ENCODE results near the gene FAM53B.

Gene FAM53B

DNA sequence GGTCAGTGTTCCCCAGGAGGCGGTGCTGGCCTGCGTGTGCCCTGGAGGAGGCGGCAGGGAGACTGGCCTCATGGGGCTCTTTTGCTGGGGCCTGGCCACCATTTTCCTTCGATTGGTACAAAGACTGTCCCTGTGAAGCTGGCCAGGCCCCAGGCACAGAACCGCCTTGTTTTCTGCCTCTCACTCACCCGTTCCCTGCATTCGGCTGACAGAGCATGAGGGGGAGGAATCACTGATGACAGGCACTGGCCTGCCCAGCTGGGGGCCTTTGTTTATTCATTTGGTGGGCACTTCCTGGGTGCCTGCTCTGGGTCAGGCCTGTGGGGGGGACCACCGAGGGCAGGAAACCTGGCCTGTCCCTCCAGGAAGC is 139.2 kb downstream of the FAM53B start:
- WGBS, 2 experiments = 79% methylated on average over 8 of the region's 8 CpGs
- H3K27ac ChIP-seq (ENCODE audit: insufficient read depth, low read depth, low read length, poor library complexity, severe bottlenecking) = no peak overlapping the region
- no peaks in the 10 kb centered on the region for H3K9me3 ChIP-seq (ENCODE audit: control insufficient read depth, low read length)

DNA sequence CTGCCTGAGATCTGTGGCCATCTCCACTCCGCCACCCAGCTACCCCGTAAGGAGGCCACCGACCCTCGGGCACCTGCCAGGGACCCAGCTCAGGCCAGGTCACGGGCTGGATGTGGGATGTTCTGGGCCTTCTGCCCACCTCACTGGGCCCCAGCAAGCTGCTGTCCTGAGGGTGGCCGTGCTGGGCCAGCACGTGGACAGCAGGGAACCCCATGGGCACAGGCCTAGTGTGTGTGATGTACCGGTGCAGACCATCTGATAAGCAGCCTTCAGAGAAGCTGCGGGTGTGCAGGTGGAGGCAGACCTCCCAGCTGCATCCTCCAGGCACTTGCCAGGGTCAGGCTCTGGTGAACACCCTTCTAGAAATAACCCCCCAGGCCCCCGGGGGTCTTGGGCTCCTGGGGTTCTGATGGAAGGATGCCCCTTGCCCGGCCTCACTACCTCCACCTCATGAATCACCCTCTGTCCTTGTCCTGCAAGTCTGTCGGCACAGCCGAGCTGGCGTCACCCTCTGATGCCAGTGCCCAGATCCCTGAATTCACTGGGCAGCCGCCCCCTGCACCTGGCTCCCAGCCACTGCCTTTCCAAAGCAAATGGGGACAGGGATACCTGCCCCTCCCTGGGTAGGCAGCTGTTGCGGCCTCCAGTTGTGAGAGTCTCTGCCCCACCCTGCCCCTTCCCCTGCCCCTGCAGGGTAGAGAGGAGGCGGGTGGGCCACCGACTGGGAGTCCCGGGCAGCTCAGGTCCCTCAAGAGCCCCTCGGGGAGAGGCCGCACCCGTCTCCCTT is 139.8 kb downstream of the FAM53B start:
- peaks cover 11% of the 10 kb centered on the region for H3K4me1 ChIP-seq (ENCODE audit: control insufficient read depth, insufficient read depth, low read length)
- H3K27me3 ChIP-seq (ENCODE audit: control insufficient read depth, insufficient read depth, low read length, poor library complexity, severe bottlenecking) = no peaks in the 10 kb centered on the region
- no peaks in the 10 kb centered on the region for H3K36me3 ChIP-seq (ENCODE audit: control insufficient read depth, insufficient read depth, low read length)
- no peak overlapping the region for H3K27ac ChIP-seq (ENCODE audit: insufficient read depth, low read depth, low read length, poor library complexity, severe bottlenecking)
- no peak overlapping the region for H3K4me3 ChIP-seq (ENCODE audit: insufficient read depth, low read depth, low read length)
- 94 to 95% methylated on average over 22 of the region's 22 CpGs for WGBS, 2 experiments
- H3K9me3 ChIP-seq (ENCODE audit: control insufficient read depth, low read length) = no peaks in the 10 kb centered on the region

More for the DNA sequence above, 139.2 kb downstream of the FAM53B start:
- Histone ChIP-seq H3K36me3 (ENCODE audit: control insufficient read depth, insufficient read depth, low read length) (no peaks in the 10 kb centered on the region), H3K4me1 (ENCODE audit: control insufficient read depth, insufficient read depth, low read length) (peaks cover 11% of the 10 kb centered on the region), H3K4me3 (ENCODE audit: insufficient read depth, low read depth, low read length) (no peak overlapping the region), H3K27me3 (ENCODE audit: control insufficient read depth, insufficient read depth, low read length, poor library complexity, severe bottlenecking) (no peaks in the 10 kb centered on the region)

DNA sequence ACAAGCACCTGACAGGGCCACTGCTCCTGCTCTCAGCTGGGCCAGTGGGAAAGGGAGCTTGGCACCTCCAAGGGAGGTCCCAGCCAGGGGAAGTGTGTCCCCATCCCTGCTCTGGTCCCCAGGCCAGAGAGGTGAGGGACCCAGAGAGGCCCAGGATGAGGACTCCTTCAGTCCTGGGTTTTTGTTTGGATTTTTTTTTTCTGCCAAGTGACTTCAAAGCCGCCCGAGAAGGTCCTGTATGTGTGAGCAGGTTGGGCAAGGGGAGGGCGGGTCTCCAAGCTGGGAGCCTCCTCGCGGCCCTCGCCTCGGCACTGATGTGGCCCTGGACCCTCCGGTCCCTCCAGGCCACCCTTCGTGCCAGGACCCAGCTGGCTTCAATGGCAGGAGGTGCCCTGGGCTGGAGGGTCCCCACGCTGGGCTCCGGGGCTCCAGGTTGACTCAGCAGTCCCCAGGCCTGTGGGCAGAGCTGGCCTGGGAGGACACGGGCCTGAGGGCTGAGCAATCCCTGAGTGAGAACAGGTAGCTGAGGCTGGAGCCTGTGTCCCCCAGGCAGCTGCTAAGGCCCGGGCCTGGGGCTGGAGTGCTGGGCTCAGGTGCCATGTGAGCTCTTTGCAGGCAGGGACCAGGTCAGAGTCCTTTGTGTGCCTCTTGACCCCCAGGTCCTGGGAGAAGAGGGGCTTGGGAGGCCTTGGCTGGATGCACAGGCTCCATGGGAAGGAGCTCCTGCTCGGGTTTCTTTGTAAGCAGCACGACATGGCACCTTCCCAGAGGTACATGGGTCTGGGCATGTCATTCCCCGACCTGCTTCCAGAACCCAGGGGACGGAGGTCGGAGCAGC is 140.6 kb downstream of the FAM53B start:
- H3K27ac ChIP-seq (ENCODE audit: insufficient read depth, low read depth, low read length, poor library complexity, severe bottlenecking) = no peak overlapping the region
- no peaks in the 10 kb centered on the region for H3K27me3 ChIP-seq (ENCODE audit: control insufficient read depth, insufficient read depth, low read length, poor library complexity, severe bottlenecking)
- no peaks in the 10 kb centered on the region for H3K9me3 ChIP-seq (ENCODE audit: control insufficient read depth, low read length)
- no peak overlapping the region for H3K4me3 ChIP-seq (ENCODE audit: insufficient read depth, low read depth, low read length)
- WGBS, 2 experiments = 87 to 89% methylated on average over 18 of the region's 18 CpGs
- peaks cover 11% of the 10 kb centered on the region for H3K4me1 ChIP-seq (ENCODE audit: control insufficient read depth, insufficient read depth, low read length)
- no peaks in the 10 kb centered on the region for H3K36me3 ChIP-seq (ENCODE audit: control insufficient read depth, insufficient read depth, low read length)

DNA sequence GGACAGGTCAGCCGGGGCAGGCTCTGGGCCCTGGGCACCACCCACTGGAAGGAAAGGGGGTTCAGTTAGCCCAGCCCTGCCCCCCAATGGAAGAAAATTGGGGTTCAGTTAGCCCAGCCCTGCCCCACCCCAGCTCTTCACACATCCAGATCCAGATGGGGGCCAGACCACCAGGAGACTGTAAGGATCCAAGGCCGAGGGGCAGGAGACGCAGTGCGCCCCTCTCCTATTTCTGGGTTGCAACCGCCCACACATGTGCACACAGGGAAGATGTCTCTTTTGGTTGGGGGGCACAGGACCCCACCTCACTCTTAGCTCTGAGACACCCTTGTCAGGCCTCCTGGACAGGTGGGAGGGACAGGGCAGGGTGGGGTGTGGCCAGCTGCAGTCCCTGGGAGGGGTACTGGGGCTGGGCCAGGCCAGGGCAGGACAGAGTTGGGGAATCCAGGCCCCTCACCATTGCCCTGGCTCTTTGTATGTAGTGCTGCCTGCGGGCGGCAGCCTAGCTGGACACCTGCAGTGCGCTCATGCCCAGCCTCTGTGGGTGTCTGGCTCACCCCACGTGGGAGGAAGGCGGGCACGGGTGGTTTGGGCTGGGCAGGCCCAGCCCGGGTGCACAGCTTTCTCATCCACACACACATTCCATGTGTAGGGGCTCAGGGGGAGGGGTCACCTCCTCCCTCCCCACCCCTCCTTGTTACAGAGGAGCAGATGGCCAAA is 141.4 kb downstream of the FAM53B start:
- no peaks in the 10 kb centered on the region for H3K9me3 ChIP-seq (ENCODE audit: control insufficient read depth, low read length)
- no peaks in the 10 kb centered on the region for H3K27me3 ChIP-seq (ENCODE audit: control insufficient read depth, insufficient read depth, low read length, poor library complexity, severe bottlenecking)
- H3K4me3 ChIP-seq (ENCODE audit: insufficient read depth, low read depth, low read length) = no peak overlapping the region
- no peaks in the 10 kb centered on the region for H3K36me3 ChIP-seq (ENCODE audit: control insufficient read depth, insufficient read depth, low read length)
- 92% methylated on average over 12 of the region's 12 CpGs for WGBS, 2 experiments
- H3K4me1 ChIP-seq (ENCODE audit: control insufficient read depth, insufficient read depth, low read length) = peaks cover 11% of the 10 kb centered on the region
- no peak overlapping the region for H3K27ac ChIP-seq (ENCODE audit: insufficient read depth, low read depth, low read length, poor library complexity, severe bottlenecking)

- no peak overlapping the region for H3K4me3 ChIP-seq (ENCODE audit: insufficient read depth, low read depth, low read length)
- no peaks in the 10 kb centered on the region for H3K27me3 ChIP-seq (ENCODE audit: control insufficient read depth, insufficient read depth, low read length, poor library complexity, severe bottlenecking)
- H3K36me3 ChIP-seq (ENCODE audit: control insufficient read depth, insufficient read depth, low read length) = no peaks in the 10 kb centered on the region
- WGBS, 2 experiments = 95% methylated on average over 12 of the region's 12 CpGs
- H3K4me1 ChIP-seq (ENCODE audit: control insufficient read depth, insufficient read depth, low read length) = peaks cover 10% of the 10 kb centered on the region
- H3K9me3 ChIP-seq (ENCODE audit: control insufficient read depth, low read length) = no peaks in the 10 kb centered on the region
- H3K27ac ChIP-seq (ENCODE audit: insufficient read depth, low read depth, low read length, poor library complexity, severe bottlenecking) = no peak overlapping the region
Measured at GRCh38 chr10:124602121-124602561, 142.0 kb downstream of the FAM53B start.

- H3K4me1 ChIP-seq (ENCODE audit: control insufficient read depth, insufficient read depth, low read length) = peaks cover 4% of the 10 kb centered on the region
- no peaks in the 10 kb centered on the region for H3K27me3 ChIP-seq (ENCODE audit: control insufficient read depth, insufficient read depth, low read length, poor library complexity, severe bottlenecking)
- no peaks in the 10 kb centered on the region for H3K9me3 ChIP-seq (ENCODE audit: control insufficient read depth, low read length)
- H3K4me3 ChIP-seq (ENCODE audit: insufficient read depth, low read depth, low read length) = no peak overlapping the region
- no peak overlapping the region for H3K27ac ChIP-seq (ENCODE audit: insufficient read depth, low read depth, low read length, poor library complexity, severe bottlenecking)
- WGBS, 2 experiments = 94 to 95% methylated on average over 29 of the region's 29 CpGs
- no peaks in the 10 kb centered on the region for H3K36me3 ChIP-seq (ENCODE audit: control insufficient read depth, insufficient read depth, low read length)
Measured at GRCh38 chr10:124601431-124602120, 142.6 kb downstream of the FAM53B start.

DNA sequence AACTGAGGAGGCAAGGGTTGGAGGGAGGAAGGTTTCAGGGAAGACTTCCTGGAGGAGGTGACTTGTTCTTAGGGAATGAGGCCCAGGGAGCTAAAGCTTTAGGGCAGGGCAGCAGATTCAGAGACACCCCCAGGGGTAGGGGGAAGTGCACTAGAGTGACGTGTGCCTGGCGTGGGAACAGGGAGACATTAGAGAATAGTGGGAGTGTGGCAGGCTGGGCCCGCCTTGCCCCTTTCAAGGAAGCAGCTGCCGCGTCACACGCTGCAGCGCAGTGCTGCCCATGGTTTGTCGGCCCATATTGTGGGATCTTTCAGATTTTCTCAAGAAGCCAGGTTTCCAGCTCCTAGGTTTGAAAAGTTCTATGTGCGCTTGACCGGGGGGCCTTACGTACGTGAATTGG is 143.2 kb downstream of the FAM53B start:
- Histone ChIP-seq H3K4me3 (ENCODE audit: insufficient read depth, low read depth, low read length) (no peak overlapping the region), H3K9me3 (ENCODE audit: control insufficient read depth, low read length) (no peaks in the 10 kb centered on the region), H3K36me3 (ENCODE audit: control insufficient read depth, insufficient read depth, low read length) (no peaks in the 10 kb centered on the region), H3K27ac (ENCODE audit: insufficient read depth, low read depth, low read length, poor library complexity, severe bottlenecking) (no peak overlapping the region), H3K4me1 (ENCODE audit: control insufficient read depth, insufficient read depth, low read length) (no peaks in the 10 kb centered on the region), H3K27me3 (ENCODE audit: control insufficient read depth, insufficient read depth, low read length, poor library complexity, severe bottlenecking) (no peaks in the 10 kb centered on the region)
- 94 to 96% methylated on average over 12 of the region's 12 CpGs for WGBS, 2 experiments

- no peak overlapping the region for H3K4me3 ChIP-seq (ENCODE audit: insufficient read depth, low read depth, low read length)
- H3K4me1 ChIP-seq (ENCODE audit: control insufficient read depth, insufficient read depth, low read length) = no peaks in the 10 kb centered on the region
- 94% methylated on average over 18 of the region's 18 CpGs for WGBS, 2 experiments
- no peaks in the 10 kb centered on the region for H3K27me3 ChIP-seq (ENCODE audit: control insufficient read depth, insufficient read depth, low read length, poor library complexity, severe bottlenecking)
- no peak overlapping the region for H3K27ac ChIP-seq (ENCODE audit: insufficient read depth, low read depth, low read length, poor library complexity, severe bottlenecking)
- H3K36me3 ChIP-seq (ENCODE audit: control insufficient read depth, insufficient read depth, low read length) = no peaks in the 10 kb centered on the region
- no peaks in the 10 kb centered on the region for H3K9me3 ChIP-seq (ENCODE audit: control insufficient read depth, low read length)
Measured at GRCh38 chr10:124600051-124600880, 143.9 kb downstream of the FAM53B start.

- no peaks in the 10 kb centered on the region for H3K9me3 ChIP-seq (ENCODE audit: control insufficient read depth, low read length)
- no peaks in the 10 kb centered on the region for H3K36me3 ChIP-seq (ENCODE audit: control insufficient read depth, insufficient read depth, low read length)
- no peaks in the 10 kb centered on the region for H3K27me3 ChIP-seq (ENCODE audit: control insufficient read depth, insufficient read depth, low read length, poor library complexity, severe bottlenecking)
- 94% methylated on average over 7 of the region's 7 CpGs for WGBS, 2 experiments
- H3K4me3 ChIP-seq (ENCODE audit: insufficient read depth, low read depth, low read length) = no peak overlapping the region
- no peaks in the 10 kb centered on the region for H3K4me1 ChIP-seq (ENCODE audit: control insufficient read depth, insufficient read depth, low read length)
- no peak overlapping the region for H3K27ac ChIP-seq (ENCODE audit: insufficient read depth, low read depth, low read length, poor library complexity, severe bottlenecking)
Measured at GRCh38 chr10:124599588-124600050, 144.6 kb downstream of the FAM53B start.

Data from ectodermal cell (in vitro differentiated cells).